ENCODE measurements around the gene RET.

- TF ChIP-seq CTCF (IDR thresholded peaks at IDR 0.05) (no peak), POLR2A (IDR thresholded peaks at IDR 0.05) (no peak)
These were observed 25.4 kb downstream of the RET start for GRCh38 chr10:43102063-43102828.
